ENCODE results near the gene CLEC11A.

GRCh38 chr19:50723069-50723468, at the start of gene CLEC11A:
- no peak for TF ChIP-seq CTCF (conservative IDR thresholded peaks at IDR 0.05; ENCODE audit: low read depth, low read length)
- no peak for TF ChIP-seq EZH2 (IDR thresholded peaks at IDR 0.05; ENCODE audit: borderline replicate concordance, low read depth, low read length, poor library complexity, severe bottlenecking)
